H9 (cell line): ENCODE results near the gene GPC6. TPM values are rescaled to one million over a fixed set of nuclear protein-coding genes. Genes with fewer than 3 reads are reported as not detected.

Experiments
- DNase-seq: peaks from one replicate; pipeline ENCODE4 v3.0.0-alpha.2; 2017
- H2AFZ ChIP-seq: one replicate; pipeline ENCODE4 v1.6.1; 2013; ENCODE audit warnings: mild to moderate bottlenecking, low read length, control low read depth, moderate library complexity
- H2AK5ac ChIP-seq: 2 replicates; pipeline ENCODE4 v1.6.1; 2013; ENCODE audit warnings: low read length, control low read depth, mixed read lengths; ENCODE audit not compliant: insufficient read length
- H2BK120ac ChIP-seq: one replicate; pipeline ENCODE4 v1.6.1; 2013; ENCODE audit warnings: low read depth, mild to moderate bottlenecking, low read length, control low read depth, inconsistent platforms; ENCODE audit not compliant: poor library complexity, severe bottlenecking
- H2BK12ac ChIP-seq: 2 replicates; pipeline ENCODE4 v1.6.1; 2013; ENCODE audit warnings: low read length, control low read depth, mixed read lengths, low read depth; ENCODE audit not compliant: insufficient read length
- H2BK15ac ChIP-seq: 2 replicates; pipeline ENCODE4 v1.6.1; 2013; ENCODE audit warnings: low read depth, low read length, control low read depth
- H2BK20ac ChIP-seq: one replicate; pipeline ENCODE4 v1.6.1; 2013; ENCODE audit warnings: low read depth, mild to moderate bottlenecking, low read length, control low read depth, inconsistent platforms; ENCODE audit not compliant: poor library complexity, severe bottlenecking
- H2BK5ac ChIP-seq: 2 replicates; pipeline ENCODE4 v1.6.1; 2013; ENCODE audit warnings: low read length, control low read depth, mixed read lengths; ENCODE audit not compliant: insufficient read length
- H3K14ac ChIP-seq: 2 replicates; pipeline ENCODE4 v1.6.1; 2013; ENCODE audit warnings: low read length, control low read depth; ENCODE audit not compliant: insufficient read depth
- H3K18ac ChIP-seq: 2 replicates; pipeline ENCODE4 v1.6.1; 2013; ENCODE audit warnings: low read depth, mild to moderate bottlenecking, mixed read lengths, low read length, control low read depth; ENCODE audit not compliant: insufficient read length
- H3K23ac ChIP-seq: 2 replicates; pipeline ENCODE4 v1.6.1; 2013; ENCODE audit warnings: low read length, control low read depth, mixed read lengths, low read depth; ENCODE audit not compliant: insufficient read length
- H3K23me2 ChIP-seq: 2 replicates; pipeline ENCODE4 v1.6.1; 2013; ENCODE audit warnings: low read depth, mild to moderate bottlenecking, mixed read lengths, low read length, control low read depth; ENCODE audit not compliant: insufficient read length, poor library complexity, severe bottlenecking
- H3K27ac ChIP-seq: 2 replicates; pipeline ENCODE4 v1.5.1; 2013; ENCODE audit warnings: low read length, control low read depth, mixed read lengths, low read depth; ENCODE audit not compliant: insufficient read length
- H3K27me3 ChIP-seq: 2 replicates; pipeline ENCODE4 v1.6.1; 2013; ENCODE audit warnings: low read length, control low read depth, inconsistent platforms; ENCODE audit not compliant: insufficient read depth
- H3K4ac ChIP-seq: 2 replicates; pipeline ENCODE4 v1.6.1; 2013; ENCODE audit warnings: low read depth, mild to moderate bottlenecking, control low read depth, inconsistent platforms, low read length, moderate library complexity
- H3K4me1 ChIP-seq: 2 replicates; pipeline ENCODE4 v1.6.1; 2013; ENCODE audit warnings: low read length, control low read depth, inconsistent platforms; ENCODE audit not compliant: insufficient read depth
- H3K4me2 ChIP-seq: 2 replicates; pipeline ENCODE4 v1.6.1; 2013; ENCODE audit warnings: low read length, control low read depth, mixed read lengths; ENCODE audit not compliant: insufficient read length, insufficient read depth
- H3K56ac ChIP-seq: 2 replicates; pipeline ENCODE4 v1.6.1; 2013; ENCODE audit warnings: low read depth, mild to moderate bottlenecking, mixed read lengths, low read length, control low read depth; ENCODE audit not compliant: insufficient read length
- H3K79me1 ChIP-seq: 2 replicates; pipeline ENCODE4 v1.6.1; 2013; ENCODE audit warnings: low read depth, mild to moderate bottlenecking, moderate library complexity, low read length, control low read depth, inconsistent platforms; ENCODE audit not compliant: insufficient read depth, poor library complexity, severe bottlenecking
- H3K79me2 ChIP-seq: 2 replicates; pipeline ENCODE4 v1.6.1; 2013; ENCODE audit warnings: low read length, control low read depth, inconsistent platforms; ENCODE audit not compliant: insufficient read depth
- H3K9ac ChIP-seq: 2 replicates; pipeline ENCODE4 v1.6.1; 2013; ENCODE audit warnings: low read length, control low read depth, mixed read lengths; ENCODE audit not compliant: insufficient read length; ENCODE audit errors: extremely low read depth
- H3K9me3 ChIP-seq: one replicate; pipeline ENCODE4 v1.6.1; 2013; ENCODE audit warnings: low read depth, low read length, inconsistent platforms; ENCODE audit not compliant: control insufficient read depth
- H3T11ph ChIP-seq: one replicate; pipeline ENCODE4 v1.6.1; 2013; ENCODE audit warnings: mild to moderate bottlenecking, low read length, control low read depth, inconsistent platforms
- H4K20me1 ChIP-seq: one replicate; pipeline ENCODE4 v1.6.1; 2013; ENCODE audit not compliant: control insufficient read depth, insufficient read length, insufficient read depth
- H4K5ac ChIP-seq: 2 replicates; pipeline ENCODE4 v1.6.1; 2013; ENCODE audit warnings: low read depth, mild to moderate bottlenecking, mixed read lengths, low read length, control low read depth; ENCODE audit not compliant: insufficient read length
- H4K8ac ChIP-seq: replicated peaks from 2 replicates; pipeline ENCODE4 v1.6.1; 2013; ENCODE audit warnings: low read length, control low read depth, mixed read lengths, low read depth; ENCODE audit not compliant: insufficient read length
- H4K91ac ChIP-seq: 2 replicates; pipeline ENCODE4 v1.6.1; 2013; ENCODE audit warnings: low read depth, mild to moderate bottlenecking, moderate library complexity, mixed read lengths, low read length, control low read depth; ENCODE audit not compliant: insufficient read length
- H3K27ac Mint-ChIP-seq, 3 experiments: 2 replicates in 2 of 3; 3 replicates in 1 of 3; pipeline ENCODE4 v1.8.0; 2020 to 2021; ENCODE audit warnings: mixed read lengths in 3 of 3, mild to moderate bottlenecking in 1 of 3, moderate library complexity in 1 of 3
- H3K27me3 Mint-ChIP-seq: 2 replicates; pipeline ENCODE4 v1.8.0; 2021; ENCODE audit warnings: low read depth, mild to moderate bottlenecking, moderate library complexity, mixed read lengths
- H3K36me3 Mint-ChIP-seq, 3 experiments: 2 replicates in 2 of 3; 3 replicates in 1 of 3; pipeline ENCODE4 v1.8.0; 2020 to 2021; ENCODE audit warnings: low read depth in 3 of 3, mixed read lengths in 3 of 3; ENCODE audit not compliant: insufficient read depth in 1 of 3
- H3K4me1 Mint-ChIP-seq, 2 experiments: 2 replicates each; pipeline ENCODE4 v1.8.0; 2020; ENCODE audit warnings: mixed read lengths in 2 of 2
- H3K4me3 Mint-ChIP-seq, 2 experiments: 2 replicates in 1 of 2; 3 replicates in 1 of 2; pipeline ENCODE4 v1.8.0; 2020 to 2021; ENCODE audit warnings: mild to moderate bottlenecking in 2 of 2, mixed read lengths in 2 of 2, moderate library complexity in 1 of 2
- H3K9me3 Mint-ChIP-seq, 2 experiments: 2 replicates in 1 of 2; 3 replicates in 1 of 2; pipeline ENCODE4 v1.8.0; 2020; ENCODE audit warnings: mild to moderate bottlenecking in 2 of 2, mixed read lengths in 2 of 2, moderate library complexity in 1 of 2
- WGBS: extraction: QIAGEN DNeasy Blood & Tissue Kit; methylation state at CpG from one replicate; pipeline ENCODE4 v1.1.7; 2013; ENCODE audit warnings: missing lambda C conversion rate, low lambda C conversion rate, mixed read lengths; ENCODE audit not compliant: insufficient read length; ENCODE audit errors: extremely low coverage; 5-methylcytosine and 5-hydroxymethylcytosine counted together
- total RNA-seq: library from RNA; stranded (reverse); gene quantifications from 2 replicates; pipeline ENCODE4 v1.2.1, GENCODE V29; 2021
- TF ChIP-seq, protein P1 (sequence below): fragments of 200-600 bp; sonication (generic); conservative IDR thresholded peaks from 3 replicates; pipeline ENCODE4 v1.8.0; 2021; ENCODE audit warnings: antibody characterized with exemption, mild to moderate bottlenecking

The GPC6 gene
- total RNA-seq, 1 experiment from 2014 or later: 15.6 TPM

DNA sequence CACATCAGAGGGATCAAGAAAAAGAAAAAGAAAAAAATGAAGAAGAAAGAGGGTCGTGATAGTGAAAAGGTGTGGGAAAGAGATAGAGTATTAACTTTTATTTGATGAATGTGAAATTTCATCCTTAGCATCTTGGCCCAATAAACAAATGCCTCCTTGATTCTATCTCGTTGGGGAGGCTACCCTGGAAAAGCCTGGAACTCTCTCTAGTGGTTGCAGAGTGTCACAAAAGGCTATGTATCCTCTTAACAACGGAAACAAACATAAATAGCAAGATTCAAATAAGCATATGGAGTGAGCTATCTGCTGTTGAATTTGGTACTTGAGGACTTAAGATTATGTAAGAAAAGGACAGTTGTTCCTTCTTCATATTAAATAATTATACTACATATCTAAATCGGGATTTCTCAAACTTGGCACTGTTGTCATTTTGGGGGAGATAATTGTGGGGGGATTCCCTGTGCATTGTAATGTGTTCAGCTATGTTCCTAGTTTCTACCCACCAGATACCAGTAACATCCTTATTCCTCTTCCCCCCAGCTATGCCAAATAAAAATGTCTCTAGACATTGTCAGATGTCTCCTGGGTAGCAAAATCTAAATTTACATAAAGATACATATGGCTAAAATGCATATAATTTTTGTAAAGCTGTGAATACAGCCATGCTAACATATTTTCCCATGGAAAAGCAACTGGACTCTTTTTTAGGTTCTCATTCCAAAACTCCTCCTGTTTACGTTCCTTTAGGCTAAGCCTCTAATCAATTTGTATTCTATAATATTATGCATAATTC is 695.7 kb downstream of the GPC6 start:
- no peaks in the 10 kb centered on the region for H3K27me3 ChIP-seq

More for the DNA sequence above, 695.7 kb downstream of the GPC6 start:
- H3K18ac ChIP-seq: no peak overlapping the region
- no peaks in the 10 kb centered on the region for H3K79me1 ChIP-seq
- no peaks in the 10 kb centered on the region for H3K79me2 ChIP-seq
- no peak overlapping the region for H4K8ac ChIP-seq
- no peaks in the 10 kb centered on the region for H3K4me1 ChIP-seq
- H3K27ac ChIP-seq: no peak overlapping the region
- H2BK20ac ChIP-seq: no peak overlapping the region
- peaks cover 0 to 4% (median 0%) of the 10 kb centered on the region in 3 experiments; a peak in 1 of 7 replicates for H3K36me3 Mint-ChIP-seq
- TF ChIP-seq, protein P1, sequence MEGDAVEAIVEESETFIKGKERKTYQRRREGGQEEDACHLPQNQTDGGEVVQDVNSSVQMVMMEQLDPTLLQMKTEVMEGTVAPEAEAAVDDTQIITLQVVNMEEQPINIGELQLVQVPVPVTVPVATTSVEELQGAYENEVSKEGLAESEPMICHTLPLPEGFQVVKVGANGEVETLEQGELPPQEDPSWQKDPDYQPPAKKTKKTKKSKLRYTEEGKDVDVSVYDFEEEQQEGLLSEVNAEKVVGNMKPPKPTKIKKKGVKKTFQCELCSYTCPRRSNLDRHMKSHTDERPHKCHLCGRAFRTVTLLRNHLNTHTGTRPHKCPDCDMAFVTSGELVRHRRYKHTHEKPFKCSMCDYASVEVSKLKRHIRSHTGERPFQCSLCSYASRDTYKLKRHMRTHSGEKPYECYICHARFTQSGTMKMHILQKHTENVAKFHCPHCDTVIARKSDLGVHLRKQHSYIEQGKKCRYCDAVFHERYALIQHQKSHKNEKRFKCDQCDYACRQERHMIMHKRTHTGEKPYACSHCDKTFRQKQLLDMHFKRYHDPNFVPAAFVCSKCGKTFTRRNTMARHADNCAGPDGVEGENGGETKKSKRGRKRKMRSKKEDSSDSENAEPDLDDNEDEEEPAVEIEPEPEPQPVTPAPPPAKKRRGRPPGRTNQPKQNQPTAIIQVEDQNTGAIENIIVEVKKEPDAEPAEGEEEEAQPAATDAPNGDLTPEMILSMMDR: no peak
- H3K27ac Mint-ChIP-seq: no peak overlapping the region
- no peak overlapping the region for H3K4ac ChIP-seq
- H3K9me3 Mint-ChIP-seq: peaks cover 2 to 4% of the 10 kb centered on the region in 2 experiments; a peak in 2 of 5 replicates
- H3T11ph ChIP-seq: no peak overlapping the region
- no peaks in the 10 kb centered on the region for H3K4me1 Mint-ChIP-seq
- no peak overlapping the region for H3K14ac ChIP-seq
- no peak overlapping the region for H4K5ac ChIP-seq
- no peak overlapping the region for H2BK5ac ChIP-seq
- H3K27me3 Mint-ChIP-seq: no peaks in the 10 kb centered on the region
- H3K56ac ChIP-seq: no peak overlapping the region
- no peak overlapping the region for H3K9ac ChIP-seq
- no peaks in the 10 kb centered on the region for H4K20me1 ChIP-seq
- no peak overlapping the region for H4K91ac ChIP-seq
- no peak overlapping the region for H2AFZ ChIP-seq
- WGBS: 100% methylated on average over 1 of the region's 5 CpGs
- no peak overlapping the region for H3K4me2 ChIP-seq
- no peak overlapping the region for H2BK120ac ChIP-seq
- no peaks in the 10 kb centered on the region for H3K23me2 ChIP-seq
- no peaks in the 10 kb centered on the region for H3K9me3 ChIP-seq
- no peak overlapping the region for H2BK12ac ChIP-seq
- H3K23ac ChIP-seq: no peak overlapping the region
- H2BK15ac ChIP-seq: no peak overlapping the region
- H2AK5ac ChIP-seq: no peak overlapping the region
- DNase-seq: no peak
- no peak overlapping the region for H3K4me3 Mint-ChIP-seq
